Measurements from ENCODE around the gene CDADC1. TPM values are rescaled to one million over a fixed set of nuclear protein-coding genes. Genes with fewer than 3 reads are reported as not detected.

The CDADC1 gene
- total RNA-seq = 10 to 100 TPM in 1 of 2 donors, 1 to 10 TPM in 1; 8.9 to 10.1 TPM

GRCh38 chr13:49247643-49248621, at the start of gene CDADC1:
Gene CDADC1 (plus strand): TSS chr13:49247925. CDS start chr13:49248038, 113 bp downstream.
- Histone ChIP-seq H3K36me3 (no peaks in the 10 kb centered on the region), H3K9ac (ENCODE audit: low read depth in 2 of 2, low read length in 2 of 2) (peak within 1 kb of the TSS; percentile 85 to 95), H3K9me3 (no peaks in the 10 kb centered on the region), H3K4me3 (peak within 1 kb of the TSS; percentile 83), H3K27me3 (no peaks in the 10 kb centered on the region), H3K4me1 (peaks cover under 1% of the 10 kb centered on the region), H3K27ac (peak within 1 kb of the TSS; percentile 82)
- TF ChIP-seq CTCF (IDR thresholded peaks at IDR 0.05) = no peak
- intact Hi-C loops (cut with DNase I) = no loop called here
- peak; percentile 99 for DNase-seq

- Histone ChIP-seq H3K27ac (no peak overlapping the region), H3K9me3 (no peaks in the 10 kb centered on the region), H3K27me3 (no peaks in the 10 kb centered on the region), H3K4me3 (no peak overlapping the region), H3K9ac (ENCODE audit: low read depth in 2 of 2, low read length in 2 of 2) (no peak overlapping the region), H3K4me1 (no peaks in the 10 kb centered on the region), H3K36me3 (no peaks in the 10 kb centered on the region)
- DNase-seq = no peak
- TF ChIP-seq CTCF (IDR thresholded peaks at IDR 0.05) = no peak
- intact Hi-C loops (cut with DNase I) = no loop called here
Observed at GRCh38 chr13:49206641-49207040, 41.1 kb upstream of the CDADC1 start.

- Histone ChIP-seq H3K4me1 (no peaks in the 10 kb centered on the region), H3K9ac (ENCODE audit: low read depth in 2 of 2, low read length in 2 of 2) (no peak overlapping the region), H3K27me3 (no peaks in the 10 kb centered on the region), H3K9me3 (no peaks in the 10 kb centered on the region), H3K4me3 (no peak overlapping the region), H3K27ac (no peak overlapping the region), H3K36me3 (no peaks in the 10 kb centered on the region)
- intact Hi-C loops (cut with DNase I) = no loop called here
- no peak for TF ChIP-seq CTCF (IDR thresholded peaks at IDR 0.05)
- no peak for DNase-seq
Observed at GRCh38 chr13:49208619-49209018, 39.1 kb upstream of the CDADC1 start.

GRCh38 chr13:49210114-49210513, 37.6 kb upstream of the CDADC1 start:
- no peaks in the 10 kb centered on the region for H3K27me3 ChIP-seq
- intact Hi-C loops (cut with DNase I) = no loop called here
- no peak overlapping the region for H3K9ac ChIP-seq (ENCODE audit: low read depth in 2 of 2, low read length in 2 of 2)
- H3K36me3 ChIP-seq = no peaks in the 10 kb centered on the region
- H3K9me3 ChIP-seq = no peaks in the 10 kb centered on the region
- no peak overlapping the region for H3K27ac ChIP-seq
- DNase-seq = no peak
- H3K4me3 ChIP-seq = no peak overlapping the region
- no peaks in the 10 kb centered on the region for H3K4me1 ChIP-seq
- no peak for TF ChIP-seq CTCF (IDR thresholded peaks at IDR 0.05)

- H3K4me3 ChIP-seq = no peak overlapping the region
- no peaks in the 10 kb centered on the region for H3K27me3 ChIP-seq
- no peak overlapping the region for H3K27ac ChIP-seq
- TF ChIP-seq CTCF (IDR thresholded peaks at IDR 0.05) = no peak
- no peaks in the 10 kb centered on the region for H3K4me1 ChIP-seq
- H3K9ac ChIP-seq (ENCODE audit: low read depth in 2 of 2, low read length in 2 of 2) = no peak overlapping the region
- intact Hi-C loops (cut with DNase I) = no loop called here
- no peaks in the 10 kb centered on the region for H3K36me3 ChIP-seq
- no peak for DNase-seq
- H3K9me3 ChIP-seq = no peaks in the 10 kb centered on the region
Observed at GRCh38 chr13:49210669-49211068, 37.1 kb upstream of the CDADC1 start.
